Measurements from ENCODE around the gene CNTN4.

DNA sequence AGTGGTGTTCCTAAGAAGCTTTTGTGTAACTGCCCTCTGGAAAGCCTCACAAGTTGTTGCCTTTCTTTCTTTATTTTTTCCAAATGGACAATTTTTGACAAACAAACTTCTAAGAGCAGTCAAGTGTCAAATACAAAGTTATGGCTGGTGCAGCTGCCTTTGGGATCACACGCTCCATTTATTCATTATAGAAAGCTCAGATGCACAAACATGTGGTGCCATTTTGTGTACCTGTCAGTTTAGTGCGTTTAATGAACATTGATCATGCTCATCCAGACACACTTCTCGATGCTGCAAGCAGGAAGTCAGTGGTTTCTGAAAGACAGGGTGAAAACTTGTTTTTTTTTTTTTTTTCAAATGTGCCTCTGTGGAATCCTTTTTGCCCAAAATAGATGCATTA, 324.5 kb downstream of the CNTN4 start:
- TF ChIP-seq, protein P1, sequence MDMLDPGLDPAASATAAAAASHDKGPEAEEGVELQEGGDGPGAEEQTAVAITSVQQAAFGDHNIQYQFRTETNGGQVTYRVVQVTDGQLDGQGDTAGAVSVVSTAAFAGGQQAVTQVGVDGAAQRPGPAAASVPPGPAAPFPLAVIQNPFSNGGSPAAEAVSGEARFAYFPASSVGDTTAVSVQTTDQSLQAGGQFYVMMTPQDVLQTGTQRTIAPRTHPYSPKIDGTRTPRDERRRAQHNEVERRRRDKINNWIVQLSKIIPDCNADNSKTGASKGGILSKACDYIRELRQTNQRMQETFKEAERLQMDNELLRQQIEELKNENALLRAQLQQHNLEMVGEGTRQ (CRISPR knock-in tag; IDR thresholded peaks at IDR 0.05), result no peak
- TF ChIP-seq, protein P2, sequence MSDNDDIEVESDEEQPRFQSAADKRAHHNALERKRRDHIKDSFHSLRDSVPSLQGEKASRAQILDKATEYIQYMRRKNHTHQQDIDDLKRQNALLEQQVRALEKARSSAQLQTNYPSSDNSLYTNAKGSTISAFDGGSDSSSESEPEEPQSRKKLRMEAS (CRISPR knock-in tag; IDR thresholded peaks at IDR 0.05), result no peak
- TF ChIP-seq ZMAT4 (CRISPR knock-in tag; IDR thresholded peaks at IDR 0.05) (no peak), ATF6 (CRISPR knock-in tag; IDR thresholded peaks at IDR 0.05) (no peak), ZNF232 (CRISPR knock-in tag; IDR thresholded peaks at IDR 0.05) (no peak), TCF7 (CRISPR knock-in tag; IDR thresholded peaks at IDR 0.05; ENCODE audit: low read depth) (no peak)
